HG03025 (cell line): ENCODE results near the gene AP1G2.

Experiments used
- ATAC-seq: cut with Tn5 transposase; IDR thresholded peaks from one replicate; pipeline ENCODE4 v1.9.1; 2021; ENCODE audit warnings: mild to moderate bottlenecking, moderate library complexity; ENCODE audit not compliant: unreplicated experiment, low FRiP score

AP1G2 gene

DNA sequence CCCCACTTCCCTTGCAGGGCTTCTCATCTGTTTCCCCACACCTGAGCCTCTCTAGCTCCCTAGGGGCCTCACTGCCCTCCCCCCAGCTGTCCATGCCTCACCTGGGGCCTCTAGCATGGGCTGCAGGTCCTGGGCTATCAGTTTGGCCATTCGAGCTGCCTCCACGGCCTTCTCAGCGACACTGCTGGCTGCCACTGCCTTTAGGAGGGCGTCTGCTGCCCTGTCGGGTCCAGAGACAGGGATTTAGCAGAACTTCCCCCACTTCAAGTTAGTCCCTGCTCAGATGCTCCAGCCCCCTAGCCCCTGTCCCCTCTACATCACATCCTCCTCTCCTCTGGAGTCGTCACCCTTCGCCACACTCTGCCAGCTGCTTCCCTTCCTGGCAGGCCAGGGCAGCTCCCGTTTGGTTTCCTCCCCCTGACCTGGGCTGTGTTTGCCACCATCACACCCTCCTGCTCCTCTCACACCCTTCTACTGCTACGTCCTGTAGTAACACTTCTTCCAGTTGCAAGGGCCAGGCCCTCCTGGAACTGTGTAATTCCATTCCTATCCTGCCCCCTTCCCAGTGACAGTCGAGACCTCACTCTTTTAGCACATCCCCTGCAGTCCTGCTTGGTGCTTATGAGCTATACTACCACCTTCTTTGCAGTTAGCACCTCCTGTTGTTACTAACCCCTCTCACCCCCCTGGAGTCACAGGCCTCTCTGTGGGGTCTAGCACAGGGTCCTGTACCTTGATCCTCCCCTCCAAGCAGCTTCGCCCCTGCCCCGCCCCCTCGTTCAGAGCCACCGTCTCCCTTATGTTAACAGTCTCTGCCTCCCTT is 4.3 kb upstream of the AP1G2 start:
- no peak for ATAC-seq

DNA sequence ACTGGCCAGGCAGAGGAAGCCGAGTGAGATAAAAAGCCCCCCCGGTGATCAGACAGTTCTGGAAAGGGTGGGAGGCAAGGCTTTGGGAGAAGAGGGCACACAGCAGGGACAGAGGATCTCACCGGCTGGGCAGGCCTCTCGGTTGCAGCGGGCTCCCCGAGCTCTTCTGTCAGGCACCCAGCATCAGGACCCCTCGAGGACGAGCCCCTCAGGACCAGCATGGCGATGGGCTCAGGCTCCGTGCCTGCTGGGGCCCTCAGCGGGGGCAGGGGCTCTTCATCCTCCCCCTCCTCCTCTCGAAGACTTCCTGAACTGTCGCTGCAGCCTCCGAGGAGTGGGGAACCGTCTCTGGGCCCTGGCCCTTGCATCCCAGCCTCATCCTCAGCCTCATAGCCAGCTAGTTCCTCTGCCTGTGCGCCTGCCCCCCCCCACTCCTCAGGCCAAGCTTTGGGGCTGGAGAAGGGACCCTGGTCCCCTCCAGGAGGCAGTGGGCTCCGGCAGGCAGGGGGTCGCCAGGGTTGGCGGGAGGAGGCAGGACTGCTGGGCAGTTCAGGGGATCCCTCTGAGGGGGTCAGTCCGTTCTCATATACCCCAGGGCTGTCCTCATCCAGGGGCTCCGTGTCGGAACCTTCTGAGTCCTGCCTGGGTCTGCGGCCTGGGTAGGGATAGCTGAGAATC is 3.4 kb upstream of the AP1G2 start:
- no peak for ATAC-seq

DNA sequence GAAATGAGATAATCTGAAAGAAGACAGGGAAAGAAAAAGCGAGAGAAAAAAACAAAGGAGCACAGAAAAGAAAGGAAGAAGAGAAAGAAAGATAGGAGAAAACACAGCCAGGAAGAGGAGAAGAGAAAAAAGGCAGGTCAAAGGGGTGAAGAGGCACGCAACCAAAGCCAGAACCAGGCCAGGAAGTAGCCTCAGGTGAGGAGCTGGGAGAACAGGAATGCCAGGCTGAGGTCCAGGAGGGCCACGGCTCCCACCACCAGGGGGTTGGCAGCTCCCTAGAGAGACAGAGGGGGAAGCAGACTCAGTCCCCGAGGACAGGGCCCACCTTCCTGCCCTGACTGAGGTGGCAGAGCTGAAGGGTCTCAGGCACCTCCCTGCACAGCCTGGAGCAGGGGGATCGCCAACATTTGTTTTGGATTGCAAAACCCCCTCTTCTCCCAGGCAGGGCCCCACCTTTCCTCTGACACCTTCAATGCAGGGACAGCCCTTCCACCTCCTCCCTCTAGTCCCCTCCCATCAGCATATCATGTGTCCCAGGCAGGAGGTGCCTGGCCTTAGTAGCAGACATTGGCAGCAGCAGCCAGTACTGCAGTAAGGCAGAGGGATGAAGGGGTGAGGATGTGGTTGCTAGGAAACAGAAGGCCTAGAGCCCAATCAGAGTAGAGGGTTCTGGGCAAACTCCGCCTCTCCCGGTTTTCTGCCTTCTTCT is 2.0 kb upstream of the AP1G2 start:
- ATAC-seq, result no peak

DNA sequence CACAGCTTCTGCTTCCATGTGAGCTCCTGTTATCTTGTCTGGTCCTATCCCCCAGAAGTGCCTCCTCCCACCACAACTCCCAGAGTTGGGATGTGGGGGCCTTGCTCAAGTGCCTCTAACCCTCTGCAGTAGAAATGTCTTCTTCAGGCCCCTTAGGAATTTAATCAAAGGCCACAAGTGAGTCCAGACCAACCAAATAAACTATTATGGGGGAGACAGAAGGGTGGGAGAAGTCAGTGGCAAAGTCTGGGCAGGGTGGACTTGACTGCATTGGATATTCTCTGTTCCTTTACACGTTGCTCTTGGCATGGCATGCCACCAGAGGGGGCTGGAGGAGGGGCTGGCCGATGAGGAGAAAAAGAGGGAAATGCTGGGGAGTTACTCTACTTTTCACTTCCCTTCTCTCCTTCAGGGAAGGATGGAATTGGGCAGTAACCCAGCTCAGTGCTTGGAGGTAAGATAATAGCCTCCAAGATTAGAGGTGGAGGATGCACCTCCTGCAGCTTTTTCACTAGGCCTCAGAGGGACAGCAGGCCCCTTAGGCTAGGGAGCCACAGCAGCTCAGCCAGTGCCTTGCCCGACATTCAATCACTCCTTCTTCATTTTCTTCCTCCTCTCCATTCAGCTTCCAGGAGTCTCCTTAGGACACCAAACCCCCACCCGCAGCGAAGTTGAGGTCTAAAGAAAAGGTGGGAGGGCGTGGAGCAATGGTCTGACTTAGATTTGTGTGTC is 1.2 kb upstream of the AP1G2 start:
- ATAC-seq, result no peak

DNA sequence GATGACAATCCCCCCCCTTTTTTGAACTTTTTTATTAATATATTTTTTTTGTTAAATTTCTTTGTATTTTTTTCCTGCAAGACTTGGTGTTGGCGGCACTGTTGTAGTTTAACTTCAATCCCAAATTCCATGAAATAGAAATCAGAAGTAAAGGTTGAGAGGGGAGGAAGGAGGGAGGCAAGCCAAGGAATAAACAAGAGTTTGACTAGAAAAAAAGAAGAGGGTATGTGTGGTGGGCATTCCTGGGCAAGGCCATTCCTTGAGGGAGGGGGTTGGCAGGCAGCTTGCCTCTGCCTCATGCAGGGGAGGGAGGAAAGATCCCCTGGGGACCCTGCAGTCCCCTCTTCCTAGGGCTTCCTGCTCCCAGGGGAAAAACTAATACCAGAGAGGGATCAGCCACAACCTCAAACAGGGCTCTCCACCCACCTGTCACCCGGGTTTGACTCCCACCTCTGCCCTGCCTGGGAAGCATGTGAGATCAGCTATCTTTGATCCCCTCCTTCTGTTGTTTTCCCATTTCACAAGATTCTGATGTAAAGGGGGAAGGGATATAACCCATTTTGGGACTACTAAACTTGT is 519 bp upstream of the AP1G2 start:
- no peak for ATAC-seq

DNA sequence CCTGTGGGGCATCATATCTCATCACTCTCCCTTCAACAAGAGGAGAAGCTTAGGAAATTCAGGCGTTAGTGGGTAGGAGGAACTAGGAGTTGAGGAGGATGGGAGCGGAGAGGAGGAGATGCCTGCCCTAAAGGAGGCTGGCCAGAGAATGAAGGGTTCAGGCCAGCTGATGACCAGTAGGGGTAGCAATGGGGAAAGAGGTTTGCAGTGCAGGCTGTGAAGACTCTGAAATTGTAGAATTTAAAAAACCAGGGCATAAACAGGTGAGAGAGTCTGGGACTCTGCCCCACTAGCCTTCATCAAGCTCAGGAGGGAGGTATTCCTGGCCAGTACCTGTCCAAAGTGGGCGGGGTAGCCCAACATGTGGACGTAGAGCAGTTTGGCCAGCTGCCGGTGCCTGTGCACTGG is 809 bp downstream of the AP1G2 start:
- ATAC-seq, result no peak

DNA sequence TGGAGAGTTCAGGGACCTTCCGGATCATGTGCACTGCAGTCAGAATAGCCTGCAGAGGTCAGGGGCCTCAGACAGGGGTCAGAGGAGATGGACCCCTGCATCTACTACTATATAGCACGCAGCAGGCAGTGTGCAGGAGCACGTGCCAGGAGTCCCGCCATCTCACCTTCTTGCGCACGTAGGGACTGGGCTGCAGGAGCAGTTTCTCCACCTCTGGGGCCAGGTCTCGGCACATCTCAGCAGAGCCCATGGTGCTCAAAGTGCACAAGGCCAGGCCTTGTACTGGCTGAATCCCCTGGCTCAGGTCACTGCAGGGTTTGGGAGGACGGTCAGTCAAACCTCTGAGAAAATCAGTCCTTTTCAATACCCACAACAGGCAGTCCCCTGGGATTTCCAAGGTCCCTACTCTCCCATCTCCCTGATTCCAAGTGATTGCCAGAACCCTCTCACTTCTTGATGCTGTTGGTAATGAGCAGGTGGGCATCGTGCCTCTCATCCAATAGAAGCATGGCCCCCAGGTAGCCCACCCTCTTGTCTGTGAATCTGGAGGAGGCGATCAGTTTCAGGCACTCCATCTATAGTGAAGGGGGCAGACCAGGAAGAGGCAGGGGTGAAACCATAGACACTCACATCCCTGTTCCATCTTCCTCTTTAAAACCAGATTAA is 1.3 kb downstream of the AP1G2 start:
- ATAC-seq, result no peak

DNA sequence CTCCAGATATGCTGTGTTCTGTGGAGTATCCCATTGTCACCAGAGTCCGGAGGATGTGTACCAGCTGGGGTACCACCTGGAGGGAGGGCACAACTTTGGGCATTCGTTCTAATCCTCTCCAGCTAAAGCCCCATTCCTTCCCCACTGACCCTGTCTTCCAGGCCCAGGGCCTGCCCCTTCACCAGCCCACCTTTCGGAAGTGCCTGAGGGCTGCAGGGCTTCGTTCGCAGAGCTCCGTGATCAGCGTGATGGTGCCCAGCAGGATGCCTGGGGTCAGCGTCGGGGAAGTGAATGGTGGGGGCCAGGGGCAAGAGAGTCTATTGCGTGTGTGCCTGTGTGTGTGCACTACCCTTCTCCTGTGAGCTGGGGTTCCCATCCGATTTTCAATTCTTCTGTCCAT is 2.0 kb downstream of the AP1G2 start:
- no peak for ATAC-seq

DNA sequence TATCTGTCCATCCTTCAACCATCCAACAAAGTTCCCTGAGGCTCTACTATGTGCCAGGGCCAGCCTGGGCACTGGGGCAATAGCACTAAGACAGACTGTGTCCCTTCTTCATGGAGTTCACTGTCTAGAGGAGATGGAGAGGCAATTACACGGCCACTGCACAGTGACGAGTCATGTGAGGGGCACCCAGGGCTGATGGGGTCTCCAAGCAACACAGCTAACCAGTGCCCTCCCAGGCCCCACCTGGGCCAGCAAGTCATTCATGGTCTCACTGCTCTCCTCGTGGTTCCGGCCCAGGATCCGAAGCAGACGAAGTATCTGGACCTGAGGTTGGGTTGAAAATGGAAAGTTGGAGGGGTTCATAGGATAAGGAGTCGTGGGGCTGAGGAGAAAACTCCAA is 2.7 kb downstream of the AP1G2 start:
- ATAC-seq, result no peak

DNA sequence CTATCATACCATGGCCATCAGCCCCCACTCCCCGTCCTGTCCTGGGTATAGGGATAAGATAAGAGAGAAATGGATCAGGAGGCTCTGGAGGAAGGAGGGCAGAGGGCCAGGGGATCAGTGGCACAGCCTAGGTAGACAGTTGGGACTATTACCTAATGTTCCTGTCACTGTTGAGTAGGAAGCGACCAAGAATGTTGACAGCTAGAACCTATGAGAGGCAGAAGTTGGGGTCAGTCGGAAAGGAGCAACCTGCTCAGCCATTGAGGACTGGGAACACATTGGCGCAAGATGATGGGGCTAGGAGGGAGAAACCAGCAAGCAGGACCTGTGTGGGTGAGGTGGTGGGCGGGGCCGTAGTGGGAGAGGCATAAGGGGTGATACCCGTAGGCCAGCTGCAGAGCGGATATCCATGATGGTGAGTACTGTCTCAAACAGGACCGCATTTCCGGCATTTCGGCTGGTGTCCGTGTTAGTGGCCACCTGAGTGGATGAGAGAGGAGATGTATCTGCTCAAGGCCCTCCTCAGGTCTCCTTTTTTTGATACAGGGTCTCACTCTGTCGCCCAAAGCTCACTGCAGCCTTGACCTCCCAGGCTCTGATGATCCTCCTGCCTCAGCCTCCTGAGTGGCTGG is 3.3 kb downstream of the AP1G2 start:
- ATAC-seq, result no peak

DNA sequence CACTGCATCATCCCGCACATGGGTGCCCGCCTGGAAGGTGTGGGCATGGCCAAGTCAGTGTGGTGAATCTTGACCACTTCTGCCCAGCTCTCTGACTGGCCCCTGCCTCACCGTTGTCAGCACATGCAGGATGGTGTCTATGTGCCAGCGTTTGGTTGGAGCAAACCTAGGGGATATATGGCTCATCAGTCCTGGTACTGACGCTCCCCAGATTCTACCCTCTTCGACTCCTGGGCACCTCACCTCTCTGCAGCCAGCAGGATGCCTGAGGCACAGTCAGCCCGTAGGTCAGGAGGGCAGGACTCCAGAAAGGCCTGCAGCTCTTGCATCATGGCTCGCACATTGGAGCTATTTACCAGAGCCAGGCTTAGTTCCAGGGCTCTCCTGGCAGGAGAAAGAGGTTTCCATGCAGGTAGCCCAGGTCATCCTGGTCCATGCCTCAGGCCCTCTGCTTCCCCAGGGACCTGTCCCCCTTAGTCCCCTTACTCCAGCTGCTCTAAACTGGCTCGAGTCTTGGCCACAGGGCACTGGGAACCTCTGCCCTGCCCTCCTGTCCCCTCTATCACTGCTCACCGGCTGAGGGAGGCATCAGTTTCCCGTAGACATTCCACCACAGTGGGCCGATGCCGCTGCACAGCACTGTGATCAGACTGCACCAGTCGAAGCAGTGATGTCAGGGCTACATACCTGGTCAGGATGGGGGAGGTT is 4.0 kb downstream of the AP1G2 start:
- no peak for ATAC-seq

DNA sequence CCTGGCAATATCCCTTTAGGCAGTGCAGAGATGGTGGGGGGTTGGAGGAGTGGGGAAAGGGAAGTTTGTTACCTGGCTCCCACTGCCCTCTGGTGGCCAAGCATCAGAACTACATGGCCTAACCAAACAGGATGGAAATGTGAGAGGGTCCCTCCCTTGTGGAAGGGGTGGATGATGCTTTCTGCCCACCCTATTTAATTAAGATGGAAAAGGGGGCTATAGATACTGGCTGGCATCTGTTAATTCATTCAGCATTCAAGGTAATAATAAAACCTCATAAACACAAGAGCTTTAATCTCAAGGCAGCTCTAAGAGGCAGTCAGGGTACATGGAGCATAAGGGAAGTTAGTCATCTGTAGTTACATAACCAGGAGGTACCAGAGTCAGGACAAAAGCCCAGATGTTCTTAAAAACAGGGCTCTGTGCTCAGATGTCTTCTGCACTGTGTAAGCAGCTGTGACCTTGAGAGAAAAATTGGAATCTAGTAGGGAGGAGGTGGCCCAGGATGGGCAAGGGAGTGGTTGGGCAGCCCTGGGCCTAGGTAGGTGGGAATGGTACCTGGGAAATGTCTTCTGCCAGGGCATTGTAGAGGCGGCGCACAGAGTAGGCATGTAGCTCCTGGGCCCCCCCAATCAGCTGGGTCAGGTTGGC is 4.6 kb downstream of the AP1G2 start:
- no peak for ATAC-seq

DNA sequence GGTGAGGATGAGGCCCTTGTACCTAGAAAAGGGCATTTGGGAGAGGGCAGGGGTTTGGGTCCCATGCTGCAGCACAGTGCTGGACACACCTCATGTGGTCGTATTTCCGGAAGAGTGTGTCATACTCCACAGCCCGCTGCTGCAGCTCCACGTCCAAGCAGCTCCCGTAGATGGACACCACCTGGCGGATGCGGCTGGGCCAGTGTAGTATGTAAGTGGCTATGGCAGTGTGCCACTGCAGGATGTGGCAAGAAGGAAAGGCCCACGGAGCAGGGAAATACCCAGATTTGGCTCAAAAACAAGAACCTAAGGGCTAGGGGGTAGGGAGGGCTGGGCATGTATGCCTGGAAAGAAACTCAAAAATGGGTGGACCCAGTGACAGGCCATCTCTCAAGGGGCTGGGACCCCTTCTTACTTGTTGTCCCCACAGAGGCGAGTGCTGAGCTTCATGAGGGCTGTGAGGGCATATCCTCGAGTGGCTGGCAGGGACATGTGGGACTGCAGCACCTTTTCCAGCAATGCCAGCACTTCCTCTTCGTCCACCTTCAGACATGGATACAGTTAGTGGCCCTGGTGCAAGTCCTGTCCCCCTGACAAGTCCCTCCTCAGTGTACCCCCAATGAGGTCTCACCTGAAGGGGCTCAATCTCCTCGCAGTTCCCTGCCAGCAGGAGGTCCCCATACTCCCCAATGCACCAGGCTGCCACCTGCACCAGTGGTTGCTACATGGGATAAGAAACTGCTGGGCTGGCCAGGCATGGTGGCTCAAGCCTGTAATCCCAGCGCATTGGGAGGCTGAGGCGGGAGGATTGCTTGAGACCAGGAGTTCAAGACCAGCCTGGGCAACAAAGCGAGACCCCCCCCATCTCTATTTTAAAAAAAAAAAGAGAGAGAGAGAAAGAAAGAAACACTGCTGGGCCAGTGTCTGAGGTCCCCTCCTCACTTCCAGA is 5.4 kb downstream of the AP1G2 start:
- no peak for ATAC-seq

DNA sequence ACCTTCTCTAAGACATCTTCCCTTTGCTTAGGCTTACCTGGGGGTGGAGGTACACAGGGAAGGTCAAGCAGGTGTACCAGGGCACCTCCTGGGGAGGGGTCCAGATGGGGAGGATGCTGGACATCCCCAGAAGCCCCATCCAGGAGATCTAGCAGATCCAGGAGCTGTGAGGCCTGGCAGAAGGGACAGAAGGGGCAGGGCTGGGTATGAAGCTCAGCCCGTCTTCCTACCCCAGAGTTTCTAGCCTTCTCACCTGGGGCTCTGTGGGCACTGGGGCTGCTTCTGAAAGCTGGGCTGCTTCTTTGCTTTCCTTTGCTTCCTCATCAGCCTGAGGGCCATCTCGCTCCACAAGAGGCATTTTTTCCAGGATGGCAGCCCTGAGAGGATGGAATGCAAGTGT is 6.3 kb downstream of the AP1G2 start:
- ATAC-seq, result no peak

DNA sequence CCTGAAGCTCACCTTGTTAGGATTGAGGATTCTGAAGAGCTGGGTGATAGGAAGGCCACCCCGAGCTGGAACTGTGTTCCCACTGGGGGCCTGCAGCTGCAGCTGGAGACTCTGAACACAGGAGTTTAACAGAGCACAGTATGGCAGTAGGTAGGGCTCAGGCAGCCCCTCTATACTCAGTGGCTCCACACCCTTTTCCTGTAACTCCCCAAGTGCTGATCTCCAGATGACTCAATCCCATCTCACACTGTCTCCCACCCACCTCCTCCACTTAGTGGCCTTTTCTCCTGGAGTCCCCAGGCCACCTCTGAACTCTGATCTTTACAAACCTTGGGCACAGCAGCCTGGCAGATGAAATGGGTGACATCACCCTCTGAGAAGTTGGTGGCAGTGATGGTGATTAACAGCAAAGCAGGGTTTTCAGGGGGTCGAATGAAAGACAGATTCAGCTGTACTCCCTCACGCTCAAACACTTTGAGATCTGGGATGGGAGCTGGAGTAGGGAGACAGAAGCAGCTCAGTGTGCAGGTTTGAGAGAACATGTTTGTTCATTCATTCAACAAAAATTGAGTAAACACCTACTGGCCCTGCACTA is 7.6 kb downstream of the AP1G2 start:
- no peak for ATAC-seq

DNA sequence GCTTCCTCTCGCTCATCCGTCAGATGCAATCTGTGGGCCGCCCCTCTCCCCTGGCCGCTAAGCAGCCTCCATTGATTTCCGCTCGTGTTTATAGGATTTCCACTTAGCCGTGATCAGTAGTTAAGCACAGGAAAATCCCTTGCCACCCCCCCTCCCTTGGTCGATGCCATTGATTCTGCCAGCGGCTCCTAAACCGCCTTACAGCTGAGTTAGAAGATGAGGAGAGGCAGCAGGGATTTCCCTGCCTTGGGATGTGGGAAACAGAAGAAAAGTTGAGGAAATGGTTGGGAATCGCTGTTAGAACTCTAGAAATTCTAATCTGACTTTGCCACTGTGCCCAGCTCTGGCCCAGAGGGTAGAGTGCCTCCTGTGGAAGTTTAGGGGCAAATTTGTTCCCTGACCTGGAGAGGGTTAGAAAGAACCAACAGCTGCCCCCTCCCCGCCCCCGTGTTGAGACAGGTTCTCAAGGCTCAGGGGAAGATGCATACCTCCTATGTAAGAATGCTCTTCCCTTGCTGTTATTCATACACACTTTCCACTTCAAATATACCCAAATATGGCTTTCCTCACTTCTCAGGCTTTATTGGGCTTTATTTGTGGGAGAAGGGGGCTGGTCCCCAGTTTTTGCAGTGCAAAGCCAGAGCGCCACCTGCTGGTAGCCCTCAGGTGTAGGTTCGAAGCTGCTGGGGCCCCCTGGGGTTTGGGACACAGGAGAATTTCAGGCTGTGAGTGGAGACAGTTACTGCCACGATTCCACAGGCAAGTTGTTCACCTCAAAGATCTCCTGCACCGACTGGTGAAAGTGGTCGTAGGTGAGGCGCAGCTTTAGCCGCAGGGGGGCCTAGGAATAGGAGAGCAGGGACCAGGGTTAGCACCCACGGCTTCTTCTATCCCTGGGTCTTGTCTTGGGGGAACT is 8.3 kb downstream of the AP1G2 start:
- no peak for ATAC-seq
